HEK293T (cell line): ENCODE measurements around the gene MACC1.
A peak's percentile ranks its signal among the peaks of the same experiment; 100 is the strongest.

Experiments used
- CTCF ChIA-PET: fragments of 350-600 bp; formaldehyde crosslinking; extraction: SDS; loops from one replicate; lab custom pipeline; 2021; ENCODE audit warnings: antibody characterized with exemption, inconsistent platforms; lab: Yijun Ruan, JAX
- POLR2A ChIA-PET: fragments of 350-600 bp; formaldehyde crosslinking; extraction: SDS; loops from one replicate; lab custom pipeline; 2020; ENCODE audit warnings: antibody characterized with exemption, inconsistent platforms; lab: Yijun Ruan, JAX
- DNase-seq: peaks from one replicate; pipeline ENCODE4 v3.0.0; 2012; ENCODE audit warnings: mixed read lengths; ENCODE audit errors: extremely low spot score
- ARNT ChIP-seq: fragments of 450-650 bp; IDR thresholded peaks from 2 replicates; pipeline ENCODE4 v1.6.1; 2017; ENCODE audit warnings: mild to moderate bottlenecking
- BHLHE40 ChIP-seq: fragments of 450-650 bp; IDR thresholded peaks from 2 replicates; pipeline ENCODE4 v1.6.1; 2016; ENCODE audit warnings: mild to moderate bottlenecking, moderate library complexity, borderline replicate concordance
- CTBP1 ChIP-seq: fragments of 450-650 bp; IDR thresholded peaks from 2 replicates; pipeline ENCODE4 v1.6.1; 2016; ENCODE audit warnings: borderline replicate concordance
- ELF4 ChIP-seq: fragments of 450-650 bp; IDR thresholded peaks from 2 replicates; pipeline ENCODE4 v1.6.1; 2017; ENCODE audit warnings: antibody characterized with exemption
- FOXA1 ChIP-seq: fragments of 450-650 bp; IDR thresholded peaks from 2 replicates; pipeline ENCODE4 v1.6.1; 2016; ENCODE audit warnings: mild to moderate bottlenecking
- FOXK2 ChIP-seq: fragments of 450-650 bp; IDR thresholded peaks from 2 replicates; pipeline ENCODE4 v1.6.1; 2016; ENCODE audit warnings: mild to moderate bottlenecking
- FOXM1 ChIP-seq: fragments of 450-650 bp; IDR thresholded peaks from 2 replicates; pipeline ENCODE4 v1.6.1; 2017; ENCODE audit warnings: mild to moderate bottlenecking, borderline replicate concordance
- HDGF ChIP-seq: fragments of 450-650 bp; IDR thresholded peaks from 2 replicates; pipeline ENCODE4 v1.6.1; 2017; ENCODE audit warnings: antibody characterized with exemption, borderline replicate concordance
- L3MBTL2 ChIP-seq: fragments of 450-650 bp; conservative IDR thresholded peaks from 2 replicates; pipeline ENCODE4 v1.6.1; 2016; ENCODE audit warnings: mild to moderate bottlenecking
- LEF1 ChIP-seq: fragments of 450-650 bp; IDR thresholded peaks from 2 replicates; pipeline ENCODE4 v1.6.1; 2017; ENCODE audit warnings: mild to moderate bottlenecking, borderline replicate concordance
- NFRKB ChIP-seq: fragments of 450-650 bp; IDR thresholded peaks from 2 replicates; pipeline ENCODE4 v1.6.1; 2016; ENCODE audit warnings: mild to moderate bottlenecking, moderate library complexity
- PKNOX1 ChIP-seq: fragments of 450-650 bp; IDR thresholded peaks from 2 replicates; pipeline ENCODE4 v1.6.1; 2016
- SP1 ChIP-seq: fragments of 450-650 bp; IDR thresholded peaks from 2 replicates; pipeline ENCODE4 v1.6.1; 2017
- SUZ12 ChIP-seq: fragments of 450-650 bp; IDR thresholded peaks from 2 replicates; pipeline ENCODE4 v1.6.1; 2016; ENCODE audit warnings: mild to moderate bottlenecking
- TARDBP ChIP-seq: fragments of 450-650 bp; IDR thresholded peaks from 2 replicates; pipeline ENCODE4 v1.6.1; 2016
- ZNF384 ChIP-seq: fragments of 450-650 bp; IDR thresholded peaks from 2 replicates; pipeline ENCODE4 v1.6.1; 2016

The MACC1 gene

GRCh38 chr7:20185988-20186387 lies 31.2 kb downstream of the MACC1 start:
- no peak for TF ChIP-seq FOXM1
- DNase-seq = no peak
- CTCF ChIA-PET = no interaction called here
- POLR2A ChIA-PET = no interaction called here

DNA sequence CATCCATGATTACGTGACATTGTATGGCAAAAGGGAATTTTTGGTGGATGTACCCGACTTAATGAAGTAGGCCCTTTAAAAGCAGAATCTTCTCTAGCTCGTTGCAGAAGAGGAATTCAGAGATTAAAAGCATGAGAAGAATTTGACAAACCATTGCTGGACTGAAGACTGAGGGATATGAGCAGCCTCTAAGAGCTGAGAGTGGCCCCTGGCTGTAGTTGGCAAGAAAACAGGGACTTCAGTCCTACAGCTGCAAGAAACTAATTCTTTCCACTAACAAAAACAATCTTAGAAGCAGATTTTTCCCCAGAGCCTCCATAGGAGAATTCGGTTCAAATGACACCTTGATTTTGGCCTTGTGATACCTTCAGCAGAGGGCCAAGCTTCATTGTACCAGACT lies 34.1 kb downstream of the MACC1 start:
- ChIA-PET POLR2A (no interaction called here), CTCF (no interaction called here)
- DNase-seq = no peak
- TF ChIP-seq ELF4 = no peak
- TF ChIP-seq TARDBP = no peak
- TF ChIP-seq SP1 = no peak

DNA sequence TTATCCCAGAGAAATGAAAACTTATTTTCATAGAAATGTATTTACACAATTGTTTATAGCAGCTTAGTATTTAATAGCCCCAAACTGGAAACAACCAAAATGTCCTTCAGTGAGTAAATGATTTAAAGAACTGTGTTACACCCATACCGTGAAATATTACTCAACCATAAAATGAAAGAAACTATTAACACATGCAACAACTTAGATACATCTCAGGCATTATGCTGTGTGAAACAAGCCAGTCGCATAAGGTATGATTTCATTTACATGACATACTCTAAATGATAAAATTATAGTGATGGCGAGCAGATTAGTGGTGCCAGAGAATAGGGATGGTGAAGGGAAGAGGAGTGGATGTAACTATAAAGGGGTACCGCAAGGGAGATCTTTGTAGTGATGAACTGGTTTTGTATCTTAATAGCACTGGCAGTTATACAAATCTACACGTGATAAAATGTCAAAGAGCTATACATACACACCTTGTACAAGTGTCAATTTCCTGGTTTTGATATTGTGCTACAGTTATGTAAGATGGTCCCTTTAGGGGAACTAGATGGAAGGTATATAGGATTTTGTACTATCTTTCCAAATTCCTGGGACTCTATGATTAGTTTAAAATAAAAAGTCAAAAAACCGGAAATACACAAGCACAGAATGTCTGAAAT lies 40.5 kb downstream of the MACC1 start:
- TF ChIP-seq SUZ12 = no peak
- no peak for TF ChIP-seq HDGF
- no peak for TF ChIP-seq FOXM1
- TF ChIP-seq L3MBTL2 = no peak
- TF ChIP-seq FOXA1 = no peak
- TF ChIP-seq SP1 = no peak
- TF ChIP-seq NFRKB = no peak
- TF ChIP-seq ELF4 = no peak
- no peak for TF ChIP-seq PKNOX1
- no peak for TF ChIP-seq ARNT
- no peak for TF ChIP-seq BHLHE40
- TF ChIP-seq TARDBP = no peak
- TF ChIP-seq ZNF384 = no peak
- TF ChIP-seq CTBP1 = no peak
- no peak for TF ChIP-seq FOXK2
- POLR2A ChIA-PET = no interaction called here
- CTCF ChIA-PET = no interaction called here
- no peak for DNase-seq

- TF ChIP-seq SP1 = no peak
- TF ChIP-seq NFRKB = no peak
- no peak for TF ChIP-seq FOXK2
- TF ChIP-seq ELF4 = no peak
- TF ChIP-seq L3MBTL2 = no peak
- no peak for TF ChIP-seq HDGF
- TF ChIP-seq CTBP1 = no peak
- TF ChIP-seq ARNT = no peak
- TF ChIP-seq FOXA1 = no peak
- no peak for TF ChIP-seq ZNF384
- no peak for TF ChIP-seq PKNOX1
- TF ChIP-seq LEF1 = no peak
- ChIA-PET CTCF (no interaction called here), POLR2A (no interaction called here)
- no peak for DNase-seq
Measured at GRCh38 chr7:20173828-20174227, 43.4 kb downstream of the MACC1 start.

DNA sequence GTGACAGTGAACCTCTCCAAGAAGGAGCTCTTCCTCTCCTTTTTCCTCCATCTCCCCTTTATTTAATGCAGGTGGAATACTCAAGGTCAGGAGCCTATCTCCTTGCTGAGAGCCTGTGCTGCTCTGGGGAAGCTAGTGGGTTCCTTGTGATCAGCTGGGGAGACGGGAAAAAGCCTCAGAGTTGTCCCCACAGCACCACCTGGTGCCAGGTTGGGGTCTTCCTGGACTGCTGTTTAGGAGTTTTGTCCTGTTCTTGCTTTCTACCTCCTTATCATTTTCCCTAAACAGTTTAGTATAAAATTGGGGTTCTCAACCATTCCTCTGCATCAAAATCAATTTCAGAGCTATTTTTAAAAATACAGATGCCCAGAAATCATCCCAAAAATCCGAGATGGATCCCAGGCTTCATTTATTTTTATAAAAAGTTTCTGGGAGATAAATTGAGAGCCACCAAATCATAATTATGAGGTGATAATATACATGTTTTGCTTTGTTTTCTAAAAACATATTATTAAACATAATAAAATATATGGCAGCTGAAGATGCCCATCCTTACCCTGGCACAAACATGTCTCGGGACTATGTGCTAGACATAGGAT lies 44.3 kb downstream of the MACC1 start:
- ChIA-PET CTCF (interaction anchor here (1.0 to 1.9 kb wide), 4 partner anchors 14 to 459 kb away, joined by 3 to 11 read pairs (median 6); no protein-coding TSS in a partner anchor), POLR2A (no interaction called here)
- TF ChIP-seq L3MBTL2 (no peak), FOXM1 (no peak), ELF4 (no peak), HDGF (no peak), LEF1 (no peak), BHLHE40 (no peak), FOXK2 (no peak), TARDBP (no peak), ZNF384 (no peak), PKNOX1 (no peak), ARNT (no peak), SP1 (no peak), CTBP1 (no peak), FOXA1 (no peak), SUZ12 (no peak), NFRKB (no peak)
- DNase-seq = peak; percentile 70

GRCh38 chr7:20170633-20171032 lies 46.6 kb downstream of the MACC1 start:
- POLR2A ChIA-PET = no interaction called here
- DNase-seq = no peak

DNA sequence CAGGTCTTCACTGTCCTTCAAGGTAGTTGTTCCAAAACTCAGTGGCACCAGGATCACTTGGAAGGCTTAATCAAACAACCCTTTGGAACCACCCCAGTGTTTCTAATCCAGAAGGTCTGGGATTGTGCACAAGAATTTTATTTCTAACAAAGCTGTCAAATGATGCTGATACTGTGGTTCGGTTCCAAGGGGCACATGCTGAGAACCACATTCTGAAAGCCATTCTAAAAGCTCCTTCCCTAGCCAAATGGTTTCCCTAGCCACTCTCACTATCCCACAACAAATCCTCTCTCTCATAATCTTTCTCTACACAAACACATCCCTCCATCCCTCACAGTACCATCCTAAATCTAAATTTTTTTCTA lies 52.1 kb downstream of the MACC1 start:
- no peak for DNase-seq
- POLR2A ChIA-PET = no interaction called here
- TF ChIP-seq FOXM1 = no peak
- no peak for TF ChIP-seq ELF4
- TF ChIP-seq NFRKB = no peak
- TF ChIP-seq HDGF = no peak
- no peak for TF ChIP-seq PKNOX1
- TF ChIP-seq BHLHE40 = no peak
- no peak for TF ChIP-seq ZNF384
- TF ChIP-seq FOXK2 = no peak
- TF ChIP-seq LEF1 = no peak
- TF ChIP-seq SP1 = no peak
- CTCF ChIA-PET = no interaction called here

More at GRCh38 chr7:20170633-20171032, 46.6 kb downstream of the MACC1 start:
- TF ChIP-seq TARDBP = no peak
- no peak for TF ChIP-seq CTBP1
- TF ChIP-seq HDGF = no peak
- no peak for TF ChIP-seq BHLHE40
- TF ChIP-seq FOXA1 = no peak
- no peak for TF ChIP-seq SP1
- no peak for TF ChIP-seq ZNF384
- CTCF ChIA-PET = no interaction called here
